Measurements from ENCODE around the gene NOSTRIN.

DNA sequence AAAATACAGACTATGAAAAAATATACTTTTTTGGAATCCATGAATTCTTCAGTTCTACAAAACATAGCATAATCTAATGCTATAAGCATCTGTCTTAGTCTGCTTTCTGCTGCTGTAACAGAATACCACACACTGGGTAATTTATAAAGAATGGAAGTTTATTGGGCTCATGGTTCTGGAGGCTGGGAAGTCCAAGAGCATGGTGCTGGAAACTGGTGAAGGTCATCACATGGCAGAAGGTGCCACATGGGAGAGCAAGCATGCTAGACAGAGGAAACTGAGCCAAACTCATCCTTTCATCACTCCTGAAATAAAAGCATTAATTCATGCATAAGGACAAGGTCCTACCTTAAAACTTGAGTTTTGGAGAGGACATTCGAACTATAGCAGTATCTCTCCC lies 26.6 kb upstream of the NOSTRIN start:
- TF ChIP-seq, protein P1, sequence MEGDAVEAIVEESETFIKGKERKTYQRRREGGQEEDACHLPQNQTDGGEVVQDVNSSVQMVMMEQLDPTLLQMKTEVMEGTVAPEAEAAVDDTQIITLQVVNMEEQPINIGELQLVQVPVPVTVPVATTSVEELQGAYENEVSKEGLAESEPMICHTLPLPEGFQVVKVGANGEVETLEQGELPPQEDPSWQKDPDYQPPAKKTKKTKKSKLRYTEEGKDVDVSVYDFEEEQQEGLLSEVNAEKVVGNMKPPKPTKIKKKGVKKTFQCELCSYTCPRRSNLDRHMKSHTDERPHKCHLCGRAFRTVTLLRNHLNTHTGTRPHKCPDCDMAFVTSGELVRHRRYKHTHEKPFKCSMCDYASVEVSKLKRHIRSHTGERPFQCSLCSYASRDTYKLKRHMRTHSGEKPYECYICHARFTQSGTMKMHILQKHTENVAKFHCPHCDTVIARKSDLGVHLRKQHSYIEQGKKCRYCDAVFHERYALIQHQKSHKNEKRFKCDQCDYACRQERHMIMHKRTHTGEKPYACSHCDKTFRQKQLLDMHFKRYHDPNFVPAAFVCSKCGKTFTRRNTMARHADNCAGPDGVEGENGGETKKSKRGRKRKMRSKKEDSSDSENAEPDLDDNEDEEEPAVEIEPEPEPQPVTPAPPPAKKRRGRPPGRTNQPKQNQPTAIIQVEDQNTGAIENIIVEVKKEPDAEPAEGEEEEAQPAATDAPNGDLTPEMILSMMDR (IDR thresholded peaks at IDR 0.05; ENCODE audit: low read depth, low read length): no peak
- TF ChIP-seq POLR2A (IDR thresholded peaks at IDR 0.05; ENCODE audit: extremely low read depth, insufficient read length): no peak
- TF ChIP-seq MAX (IDR thresholded peaks at IDR 0.05; ENCODE audit: low read depth, low read length): no peak
- TF ChIP-seq MYC (IDR thresholded peaks at IDR 0.05; ENCODE audit: low read depth, low read length): no peak
